ENCODE data around the gene GTF3C2.

GTF3C2 gene

GRCh38 chr2:27306573-27307286 is 49.8 kb downstream of the GTF3C2 start:
- TF ChIP-seq ZBTB7A (IDR thresholded peaks at IDR 0.05; ENCODE audit: low read depth) (no peak), MAX (IDR thresholded peaks at IDR 0.05) (no peak), TCF12 (IDR thresholded peaks at IDR 0.05; ENCODE audit: low read depth) (no peak), YY1 (IDR thresholded peaks at IDR 0.05; ENCODE audit: low read depth) (no peak), EP300 (IDR thresholded peaks at IDR 0.05; ENCODE audit: borderline replicate concordance) (no peak), TAF1 (IDR thresholded peaks at IDR 0.05; ENCODE audit: low read depth) (no peak), EGR1 (IDR thresholded peaks at IDR 0.05) (no peak), USF1 (IDR thresholded peaks at IDR 0.05) (no peak), CREB1 (IDR thresholded peaks at IDR 0.05; ENCODE audit: low read depth) (no peak), RAD21 (IDR thresholded peaks at IDR 0.05; ENCODE audit: low read depth) (no peak), CEBPB (IDR thresholded peaks at IDR 0.05) (no peak), NFIC (IDR thresholded peaks at IDR 0.05) (no peak), TEAD4 (IDR thresholded peaks at IDR 0.05) (no peak), REST (IDR thresholded peaks at IDR 0.05; ENCODE audit: low read depth) (no peak), FOXM1 (IDR thresholded peaks at IDR 0.05; ENCODE audit: borderline replicate concordance, low read depth) (no peak)

- TF ChIP-seq MAX (IDR thresholded peaks at IDR 0.05) (peak; percentile 23; the same call in 1 of the 2 replicates), CREB1 (IDR thresholded peaks at IDR 0.05; ENCODE audit: low read depth) (no peak)
Measured at GRCh38 chr2:27306136-27306535, 50.4 kb downstream of the GTF3C2 start.

- TF ChIP-seq EP300 (IDR thresholded peaks at IDR 0.05; ENCODE audit: borderline replicate concordance) (no peak), USF1 (IDR thresholded peaks at IDR 0.05) (no peak), TAF1 (IDR thresholded peaks at IDR 0.05; ENCODE audit: low read depth) (no peak), TEAD4 (IDR thresholded peaks at IDR 0.05) (no peak), NFIC (IDR thresholded peaks at IDR 0.05) (no peak), RAD21 (IDR thresholded peaks at IDR 0.05; ENCODE audit: low read depth) (no peak), REST (IDR thresholded peaks at IDR 0.05; ENCODE audit: low read depth) (no peak), MAX (IDR thresholded peaks at IDR 0.05) (no peak), TCF12 (IDR thresholded peaks at IDR 0.05; ENCODE audit: low read depth) (no peak)
Measured at GRCh38 chr2:27305516-27305915, 51.0 kb downstream of the GTF3C2 start.

- TF ChIP-seq CREB1 (IDR thresholded peaks at IDR 0.05; ENCODE audit: low read depth) (no peak), EP300 (IDR thresholded peaks at IDR 0.05; ENCODE audit: borderline replicate concordance) (no peak), TAF1 (IDR thresholded peaks at IDR 0.05; ENCODE audit: low read depth) (no peak), RAD21 (IDR thresholded peaks at IDR 0.05; ENCODE audit: low read depth) (no peak), USF1 (IDR thresholded peaks at IDR 0.05) (no peak), EGR1 (IDR thresholded peaks at IDR 0.05) (no peak)
Measured at GRCh38 chr2:27304488-27305240, 51.9 kb downstream of the GTF3C2 start.

All from Ishikawa (cell line).